ENCODE data around the gene MED15.

Gene MED15

GRCh38 chr22:20579273-20580120, 72.1 kb downstream of the MED15 start:
- H3K27ac ChIP-seq: no peak overlapping the region
- in situ Hi-C loops (cut with HindIII; ENCODE audit: low pct_ligation_motif_present, low sequenced_read_pairs): no loop called here
- no peak for TF ChIP-seq CTCF (IDR thresholded peaks at IDR 0.05; ENCODE audit: low read depth, low read length, missing control alignments)
- H3K27me3 ChIP-seq (replicated peaks): no peaks in the 10 kb centered on the region
- peaks cover 94% of the 10 kb centered on the region for H3K36me3 ChIP-seq (replicated peaks)
- H3K4me3 ChIP-seq (ENCODE audit: low read depth, low read length): no peak overlapping the region
- no peak for DNase-seq

- Histone ChIP-seq H3K27ac (no peak overlapping the region), H3K27me3 (replicated peaks) (no peaks in the 10 kb centered on the region), H3K36me3 (replicated peaks) (peaks cover 94% of the 10 kb centered on the region), H3K4me3 (ENCODE audit: low read depth, low read length) (no peak overlapping the region)
- in situ Hi-C loops (cut with HindIII; ENCODE audit: low pct_ligation_motif_present, low sequenced_read_pairs): no loop called here
- no peak for TF ChIP-seq CTCF (IDR thresholded peaks at IDR 0.05; ENCODE audit: low read depth, low read length, missing control alignments)
- DNase-seq: no peak
Observed at GRCh38 chr22:20580179-20580578, 72.8 kb downstream of the MED15 start.

- DNase-seq: no peak
- no peak overlapping the region for H3K4me3 ChIP-seq (ENCODE audit: low read depth, low read length)
- TF ChIP-seq CTCF (IDR thresholded peaks at IDR 0.05; ENCODE audit: low read depth, low read length, missing control alignments): no peak
- no peak overlapping the region for H3K27ac ChIP-seq
- in situ Hi-C loops (cut with HindIII; ENCODE audit: low pct_ligation_motif_present, low sequenced_read_pairs): no loop called here
- H3K36me3 ChIP-seq (replicated peaks): peaks cover 95% of the 10 kb centered on the region
- no peaks in the 10 kb centered on the region for H3K27me3 ChIP-seq (replicated peaks)
Observed at GRCh38 chr22:20580611-20581502, 73.4 kb downstream of the MED15 start.

- no peak overlapping the region for H3K27ac ChIP-seq
- H3K4me3 ChIP-seq (ENCODE audit: low read depth, low read length): no peak overlapping the region
Observed at GRCh38 chr22:20581503-20582170, 74.2 kb downstream of the MED15 start.

GRCh38 chr22:20582171-20582511, 74.7 kb downstream of the MED15 start:
- H3K4me3 ChIP-seq (ENCODE audit: low read depth, low read length): no peak overlapping the region
- peaks cover 95% of the 10 kb centered on the region for H3K36me3 ChIP-seq (replicated peaks)
- H3K27me3 ChIP-seq (replicated peaks): no peaks in the 10 kb centered on the region
- no peak overlapping the region for H3K27ac ChIP-seq
- no peak for TF ChIP-seq CTCF (IDR thresholded peaks at IDR 0.05; ENCODE audit: low read depth, low read length, missing control alignments)
- no peak for DNase-seq
- in situ Hi-C loops (cut with HindIII; ENCODE audit: low pct_ligation_motif_present, low sequenced_read_pairs): no loop called here

More at GRCh38 chr22:20581503-20582170, 74.2 kb downstream of the MED15 start:
- H3K27me3 ChIP-seq (replicated peaks): no peaks in the 10 kb centered on the region
- DNase-seq: no peak
- TF ChIP-seq CTCF (IDR thresholded peaks at IDR 0.05; ENCODE audit: low read depth, low read length, missing control alignments): no peak
- peaks cover 95% of the 10 kb centered on the region for H3K36me3 ChIP-seq (replicated peaks)
- in situ Hi-C loops (cut with HindIII; ENCODE audit: low pct_ligation_motif_present, low sequenced_read_pairs): no loop called here

All from brain microvascular endothelial cell (primary cell).